ENCODE measurements around the gene FLVCR1.

- TF ChIP-seq POLR2AphosphoS5 (IDR thresholded peaks at IDR 0.05; ENCODE audit: low read depth, low read length) (no peak), TAF1 (IDR thresholded peaks at IDR 0.05; ENCODE audit: borderline replicate concordance, low read depth, low read length) (no peak), POLR2A (IDR thresholded peaks at IDR 0.05; ENCODE audit: low read depth, low read length) (no peak)
Observed at GRCh38 chr1:212828395-212828794, 29.7 kb upstream of the FLVCR1 start.

Measured in GM12892 (cell line).